NCI-H146 treated with DMSO at 0.1 percent for 48 hours (cell line): ENCODE measurements around the gene NSUN6.

ENCODE experiments used
- DNase-seq: peaks from one replicate; lab custom pipeline; 2025; ENCODE audit not compliant: unreplicated experiment; lab: John Stamatoyannopoulos, UW

Gene NSUN6

GRCh38 chr10:18505456-18506118 lies 145.8 kb downstream of the NSUN6 start:
- DNase-seq = no peak

- DNase-seq = no peak
These were observed 147.2 kb downstream of the NSUN6 start for GRCh38 chr10:18504161-18504560.

GRCh38 chr10:18501629-18502028 lies 149.8 kb downstream of the NSUN6 start:
- no peak for DNase-seq

DNA sequence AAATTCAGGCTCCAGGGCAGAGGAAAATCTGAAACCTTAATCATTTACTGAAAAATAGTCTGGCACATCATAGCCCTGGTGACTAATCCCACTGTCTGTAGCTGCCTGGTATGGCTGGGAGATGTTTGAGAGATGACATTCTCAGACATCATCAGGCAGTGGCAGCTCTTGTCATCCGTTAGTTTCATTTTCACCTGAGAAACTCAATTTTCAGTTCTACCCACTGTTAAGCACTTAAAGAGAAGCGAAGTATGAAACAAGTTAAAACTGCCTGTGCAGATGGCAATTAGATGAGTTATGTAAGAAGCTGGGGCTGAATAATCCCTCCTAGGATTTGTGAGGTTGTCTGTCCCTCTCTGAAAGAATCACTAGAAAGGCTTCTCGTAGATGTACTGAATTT lies 150.2 kb downstream of the NSUN6 start:
- no peak for DNase-seq

GRCh38 chr10:18500576-18500975 lies 150.8 kb downstream of the NSUN6 start:
- no peak for DNase-seq

- no peak for DNase-seq
These were observed 152.4 kb downstream of the NSUN6 start for GRCh38 chr10:18498998-18499397.

GRCh38 chr10:18497806-18498369 lies 153.5 kb downstream of the NSUN6 start:
- DNase-seq = no peak
